Stimulated activated CD8-positive, alpha-beta memory T cell treated with anti-CD3 and anti-CD28 coated beads, Interleukin-7, amount 100 ng/mL, for 4 hours (primary cell): Measurements from ENCODE around the gene ELMO1.

Experiments
- DNase-seq, 2 donors: peaks; one replicate each; pipeline ENCODE4 v3.0.0-alpha.2; 2020; ENCODE audit warnings: low read depth in 2 of 2

The ELMO1 gene

DNA sequence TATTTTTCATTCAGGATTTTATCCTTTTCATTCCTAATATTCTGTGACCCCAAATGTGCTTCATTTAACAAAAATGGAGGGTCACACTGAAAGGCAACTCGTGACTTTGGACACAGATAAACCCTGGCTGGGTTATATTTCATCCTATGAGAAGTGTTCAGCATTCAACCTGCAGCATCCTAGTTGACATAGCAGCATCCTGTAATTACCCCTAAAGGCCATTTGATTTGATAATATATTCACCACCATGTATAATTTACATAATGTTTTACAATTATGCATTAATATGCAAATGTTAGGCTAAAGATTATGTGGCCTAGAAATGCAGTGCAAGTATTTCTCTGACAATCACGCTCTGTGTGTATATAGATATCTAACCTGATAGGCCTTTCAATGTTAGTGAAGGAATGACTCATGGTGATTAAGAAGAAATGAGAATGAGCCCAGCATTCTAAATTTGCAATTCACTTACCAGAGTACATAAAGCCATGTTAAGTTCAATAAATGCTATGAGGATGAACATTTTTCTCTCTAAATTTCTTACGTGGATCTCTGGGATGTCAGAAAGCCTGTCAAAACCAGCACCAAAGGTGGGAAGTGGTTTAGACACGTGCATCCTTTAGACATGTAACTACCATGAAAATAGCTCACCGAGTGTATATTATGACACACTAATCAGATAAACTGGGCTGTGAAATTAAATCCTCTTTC lies 386.7 kb downstream of the ELMO1 start:
- no peak for DNase-seq

GRCh38 chr7:37056234-37056912 lies 392.3 kb downstream of the ELMO1 start:
- no peak for DNase-seq

DNA sequence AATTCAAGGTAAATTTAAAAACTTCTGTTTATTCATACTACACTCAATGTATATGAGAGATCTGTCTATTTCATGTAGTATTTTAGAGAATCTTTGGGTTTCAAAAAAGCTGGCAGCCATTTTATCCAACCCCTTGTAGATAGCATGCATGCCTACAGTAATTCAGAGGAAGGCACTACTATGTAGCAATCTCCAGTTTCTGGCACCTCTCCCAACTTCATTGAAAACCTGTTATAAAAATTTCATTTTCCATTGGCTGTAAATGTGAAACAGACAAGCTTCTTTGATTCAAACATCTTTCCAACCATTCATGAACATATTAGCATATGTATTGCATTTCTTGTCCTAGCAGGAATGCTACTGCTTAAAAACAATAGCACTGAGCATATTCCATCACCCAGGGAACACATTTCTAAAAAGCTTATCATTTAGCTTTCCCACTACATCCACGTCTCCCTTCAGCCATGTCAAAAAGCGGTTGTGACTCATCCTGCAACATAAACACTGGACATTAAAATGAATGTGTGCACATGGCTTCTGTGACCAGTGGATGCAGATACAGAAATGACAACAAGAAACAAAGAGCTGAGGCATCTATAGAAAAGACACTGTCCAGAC lies 393.9 kb downstream of the ELMO1 start:
- no peak for DNase-seq

- no peak for DNase-seq
Measured at GRCh38 chr7:37052705-37053104, 396.0 kb downstream of the ELMO1 start.

GRCh38 chr7:37050801-37051200 lies 397.9 kb downstream of the ELMO1 start:
- DNase-seq: no peak

DNA sequence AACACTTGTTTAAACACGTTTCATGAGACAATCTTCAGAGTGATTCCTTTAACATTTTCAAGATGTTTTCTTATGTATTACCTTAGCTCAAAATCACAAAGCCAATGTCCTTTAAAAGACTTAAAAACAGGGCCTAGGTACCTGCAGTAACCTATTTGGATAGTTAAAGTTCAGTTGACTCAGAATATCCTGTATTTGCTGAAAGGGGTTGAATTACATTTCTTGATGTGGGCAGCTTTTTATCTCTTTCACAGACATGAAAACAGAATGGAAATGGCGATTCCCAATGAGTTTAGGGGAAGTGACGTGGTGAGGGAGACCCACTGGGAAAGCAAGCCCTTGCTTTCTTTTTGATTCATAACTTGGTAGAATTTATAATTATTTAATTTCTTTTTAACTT lies 400.0 kb downstream of the ELMO1 start:
- no peak for DNase-seq

DNA sequence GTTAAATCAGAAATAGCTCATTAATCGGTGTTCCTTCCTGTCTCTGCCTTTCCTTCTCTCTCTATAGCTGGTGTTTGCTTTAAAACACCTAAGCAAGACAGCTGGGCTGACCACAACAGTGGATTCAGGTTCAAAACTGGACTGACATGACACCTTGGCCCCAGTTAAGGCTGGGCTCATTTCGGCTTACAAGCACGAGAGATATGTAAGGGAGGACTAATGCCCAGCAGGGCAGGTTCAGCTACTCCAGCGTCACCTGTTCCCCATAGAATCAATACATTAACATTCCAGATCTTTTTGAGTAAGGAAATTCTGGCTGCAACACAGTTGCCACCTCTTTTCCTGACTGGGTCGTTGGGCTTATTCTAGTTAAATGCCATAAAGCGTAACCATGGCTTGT lies 401.4 kb downstream of the ELMO1 start:
- no peak for DNase-seq

DNA sequence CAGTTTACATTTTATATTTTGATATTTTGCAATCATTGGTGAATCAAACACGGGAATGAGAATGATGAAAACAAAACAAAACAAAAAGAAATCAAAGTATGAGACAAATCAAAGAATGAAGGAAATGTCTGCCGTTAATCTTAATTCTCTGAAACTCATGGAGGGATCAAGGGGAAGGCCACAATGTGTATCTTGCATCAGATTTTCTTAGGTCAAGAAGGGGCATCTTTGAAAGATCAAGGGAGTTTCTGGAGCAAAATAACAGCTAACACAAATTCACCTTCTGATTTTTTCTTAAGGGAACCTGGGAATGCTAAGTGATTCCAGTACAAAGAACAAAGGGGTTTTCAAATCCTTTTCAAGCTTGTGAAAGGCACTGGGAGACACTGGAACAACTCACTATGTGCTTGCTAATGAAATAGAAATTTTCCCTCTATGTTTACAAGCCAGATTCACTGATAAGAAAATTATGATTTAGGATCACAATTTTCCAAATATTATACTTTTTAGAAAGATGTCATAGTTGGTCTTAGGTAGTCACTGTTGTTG lies 402.1 kb downstream of the ELMO1 start:
- DNase-seq: no peak

DNA sequence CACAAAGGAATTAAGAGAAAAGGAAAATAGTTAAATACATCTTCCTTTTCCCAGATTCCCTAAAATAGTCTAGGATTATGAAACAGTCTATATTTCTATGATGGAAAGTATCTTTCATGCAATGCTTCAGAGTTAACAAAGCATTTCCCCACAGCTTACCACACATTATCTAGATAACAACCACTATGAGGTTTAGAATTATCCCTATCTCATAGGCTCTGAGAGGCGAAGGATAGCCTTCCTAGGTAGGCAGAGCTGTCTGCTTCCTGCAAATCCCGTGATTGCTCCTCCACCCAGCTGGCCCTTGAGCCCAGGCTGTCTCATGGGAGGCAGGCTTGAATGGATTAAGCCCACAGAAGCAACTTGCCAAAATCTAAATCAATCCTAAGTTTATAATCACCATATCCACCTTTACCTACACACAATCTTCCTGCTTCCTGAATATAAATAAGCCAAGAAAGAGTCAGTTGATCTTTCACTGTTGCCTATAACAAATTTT lies 402.9 kb downstream of the ELMO1 start:
- DNase-seq: no peak

GRCh38 chr7:37041461-37041860 lies 407.2 kb downstream of the ELMO1 start:
- DNase-seq: no peak

DNA sequence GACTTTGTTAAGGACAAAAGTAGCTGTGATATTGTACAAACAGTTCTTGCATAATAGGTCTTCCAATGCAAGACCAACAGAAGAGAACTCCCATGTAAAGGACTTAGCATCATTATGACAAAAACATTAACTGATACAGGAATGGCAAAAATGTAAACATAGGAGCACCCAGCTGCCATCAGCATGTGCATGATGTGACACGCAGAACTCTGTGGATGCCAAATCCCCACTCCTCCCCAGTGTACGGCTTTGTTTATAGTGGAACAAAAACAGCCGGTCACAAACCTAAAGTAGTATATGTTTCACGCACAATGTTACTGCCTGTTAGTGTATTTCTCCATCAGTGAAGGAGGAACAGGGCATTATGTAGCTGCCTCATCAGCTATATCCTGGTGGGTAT lies 408.3 kb downstream of the ELMO1 start:
- DNase-seq: no peak

- DNase-seq: no peak
Measured at GRCh38 chr7:37039131-37039749, 409.4 kb downstream of the ELMO1 start.

GRCh38 chr7:37038706-37039105 lies 410.0 kb downstream of the ELMO1 start:
- no peak for DNase-seq

GRCh38 chr7:37037286-37037685 lies 411.4 kb downstream of the ELMO1 start:
- no peak for DNase-seq

- DNase-seq: no peak
Measured at GRCh38 chr7:37035631-37036030, 413.0 kb downstream of the ELMO1 start.

- no peak for DNase-seq
Measured at GRCh38 chr7:37033141-37033540, 415.5 kb downstream of the ELMO1 start.

- DNase-seq: no peak
Measured at GRCh38 chr7:37032258-37032601, 416.4 kb downstream of the ELMO1 start.

DNA sequence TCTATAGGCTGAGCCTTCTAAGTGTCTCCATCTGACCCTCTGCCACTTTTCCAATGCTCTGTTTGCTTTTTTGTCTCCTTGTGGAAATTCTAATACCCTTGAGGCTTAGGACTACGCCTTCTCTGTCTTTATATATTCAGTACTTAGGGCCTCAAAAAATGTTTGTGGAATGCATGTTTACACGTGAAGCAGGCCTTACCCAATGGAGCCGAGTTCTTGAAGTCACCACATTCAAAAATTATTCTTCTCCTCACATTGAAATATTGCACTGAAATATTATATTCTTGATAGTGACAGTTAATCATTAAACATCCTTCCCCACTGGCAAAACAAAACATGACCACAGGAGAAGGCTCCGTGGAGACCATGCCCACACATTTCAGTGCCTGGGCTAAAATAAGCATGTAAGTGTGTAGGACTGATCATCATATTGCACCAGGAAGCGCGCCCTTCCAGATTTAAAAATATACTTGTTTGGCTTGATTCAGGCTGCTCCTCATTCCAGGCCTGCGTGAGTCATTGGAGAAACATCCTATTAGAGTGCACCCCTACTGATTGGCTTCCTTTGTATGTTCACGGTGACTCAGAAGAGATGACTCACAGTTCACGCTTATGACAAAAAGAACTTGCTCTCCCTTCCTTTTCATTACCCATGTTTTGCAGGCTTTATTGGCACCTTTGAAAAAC lies 416.9 kb downstream of the ELMO1 start:
- peak; percentile 7 to 26 for DNase-seq

- DNase-seq: no peak
Measured at GRCh38 chr7:37028909-37029440, 419.7 kb downstream of the ELMO1 start.

DNA sequence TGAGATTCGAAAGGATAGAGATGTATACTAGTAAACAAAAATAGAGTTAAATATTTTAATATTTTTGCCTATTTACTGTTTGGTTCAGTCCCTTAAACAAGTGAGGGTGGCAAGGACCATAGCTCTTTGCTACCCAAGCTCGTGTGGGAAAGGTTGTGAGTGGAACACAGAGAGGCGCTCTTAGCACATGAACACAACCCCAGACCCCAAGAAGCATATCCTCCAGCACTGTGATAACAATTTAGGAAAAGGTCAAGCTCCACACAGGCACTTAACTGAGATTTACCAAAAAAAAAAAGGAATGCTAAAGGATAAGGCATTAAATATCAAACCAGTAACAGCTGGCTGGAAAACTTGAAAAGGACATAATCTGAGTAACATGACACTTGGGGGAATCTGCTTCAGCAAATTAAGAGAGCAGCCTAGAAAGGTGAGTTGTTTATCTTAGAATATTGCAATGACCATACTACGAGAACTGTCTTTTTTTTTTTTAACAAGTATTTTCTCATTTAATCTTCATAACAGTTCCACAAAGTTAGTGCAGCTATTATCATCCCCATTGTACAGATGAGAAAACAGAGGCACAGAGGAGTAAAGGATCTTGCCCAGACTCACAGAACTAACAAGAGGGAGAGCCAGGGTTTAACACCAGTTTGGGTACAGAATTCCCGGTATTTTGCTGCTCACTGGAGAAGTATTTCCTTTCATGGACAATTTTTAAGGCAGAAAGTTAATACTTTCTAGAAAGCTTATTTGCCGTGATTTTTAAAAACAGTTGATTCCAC lies 420.9 kb downstream of the ELMO1 start:
- no peak for DNase-seq

DNA sequence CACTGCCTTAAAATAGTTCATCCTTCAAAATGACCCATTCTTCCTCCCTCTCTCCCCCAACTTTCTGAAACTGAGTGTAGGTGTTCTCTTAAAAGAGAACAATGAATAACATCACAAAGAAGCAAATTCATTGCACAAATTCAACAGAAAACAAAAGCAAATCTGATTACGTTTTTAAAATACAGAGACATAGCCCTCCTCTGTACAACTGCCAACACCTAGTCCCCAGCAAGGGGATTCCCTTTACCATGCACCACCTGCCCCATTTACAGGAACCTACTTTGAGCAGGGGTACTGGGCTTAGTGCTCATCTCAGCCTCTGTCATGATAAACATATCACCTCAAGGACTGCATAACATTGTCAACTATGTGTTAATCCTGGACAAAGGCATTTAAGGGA lies 421.6 kb downstream of the ELMO1 start:
- DNase-seq: no peak
